ENCODE measurements around the gene B4GAT1.

DNA sequence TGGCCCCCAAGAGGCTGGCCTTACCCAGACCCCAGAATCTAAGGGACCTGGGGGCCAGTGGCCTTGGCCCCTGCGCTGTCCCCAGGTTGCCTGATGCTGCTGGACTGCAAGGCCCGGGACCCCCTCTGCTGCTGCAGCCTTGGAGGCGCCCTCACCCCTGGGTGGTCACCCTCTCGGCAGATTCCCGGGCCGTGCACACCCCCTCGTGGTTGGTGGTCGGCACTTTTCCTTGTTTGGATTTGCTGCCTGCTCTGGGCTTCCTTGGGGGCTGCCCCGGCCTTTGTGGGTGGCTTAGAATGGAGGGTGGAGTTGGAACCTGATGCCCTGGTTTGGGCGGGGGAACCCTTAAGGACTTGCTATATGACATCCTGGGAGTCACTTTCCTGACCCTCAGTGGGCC is 16.5 kb downstream of the B4GAT1 start:
- TF ChIP-seq CTCF (conservative IDR thresholded peaks at IDR 0.05) (no peak), EZH2 (IDR thresholded peaks at IDR 0.05; ENCODE audit: low read depth) (no peak)
